B cell (primary cell): Measurements from ENCODE around the gene SEL1L2. TPM values are rescaled to one million over a fixed set of nuclear protein-coding genes. Genes with fewer than 3 reads are reported as not detected.

Experiments used
- ATAC-seq: fragments of 200-7000 bp; cut with Tn5 transposase; one replicate; pipeline ENCODE4 v1.10.0; 2021; ENCODE audit warnings: low read depth, mild to moderate bottlenecking, moderate number of reproducible peaks, moderate library complexity
- CTCF ChIA-PET: fragments of 350-600 bp; sonication (Branson Sonifier 250); formaldehyde crosslinking; loops from one replicate; lab custom pipeline; 2021; ENCODE audit warnings: antibody characterized with exemption, inconsistent platforms; lab: Charles Lee
- POLR2A ChIA-PET: fragments of 350-600 bp; sonication (Branson Sonifier 250); formaldehyde crosslinking; loops from one replicate; lab custom pipeline; 2021; ENCODE audit warnings: antibody characterized with exemption; lab: Charles Lee
- DNase-seq: peaks from one replicate; pipeline ENCODE4 v3.0.0; 2013
- H2AFZ ChIP-seq: 2 replicates; pipeline ENCODE4 v1.6.1; 2012; ENCODE audit warnings: mild to moderate bottlenecking, low read depth, low read length; ENCODE audit not compliant: insufficient read depth, poor library complexity, severe bottlenecking
- H3K27ac ChIP-seq, 2 donors: 1 replicate in 1 of 2; 2 replicates in 1 of 2; pipeline ENCODE4 v1.5.1; 2012 to 2013; ENCODE audit warnings: low read length in 2 of 2, mild to moderate bottlenecking in 2 of 2, moderate library complexity in 1 of 2
- H3K27me3 ChIP-seq, 4 experiments: fragments of 200-600 bp in 1 of 4; sonication (generic) in 1 of 4; replicated peaks in 1 of 4; 1 replicate in 2 of 4; 2 replicates in 2 of 4; pipeline versions ENCODE4 v1.6.1 to v1.7.0; 2013 to 2016; ENCODE audit warnings: low read length in 3 of 4, mild to moderate bottlenecking in 2 of 4, mixed read lengths in 1 of 4, moderate library complexity in 1 of 4; ENCODE audit not compliant: insufficient read depth in 4 of 4, control insufficient read depth in 3 of 4; ENCODE audit errors: control extremely low read depth in 1 of 4
- H3K36me3 ChIP-seq, 2 experiments: replicated peaks in 1 of 2; 1 replicate in 1 of 2; 2 replicates in 1 of 2; pipeline versions ENCODE4 v1.6.1 to v1.7.1; 2013; ENCODE audit warnings: low read length in 1 of 2; ENCODE audit not compliant: insufficient read depth in 2 of 2, control insufficient read depth in 1 of 2; ENCODE audit errors: control extremely low read depth in 1 of 2, extremely low read depth in 1 of 2
- H3K4me1 ChIP-seq, 2 donors: fragments of 200-600 bp in 1 of 2; sonication (generic) in 1 of 2; 1 replicate in 1 of 2; 2 replicates in 1 of 2; pipeline versions ENCODE4 v1.5.1 to v1.6.1; 2013 to 2017; ENCODE audit warnings: low read length in 2 of 2; ENCODE audit not compliant: control insufficient read depth in 2 of 2, insufficient read depth in 2 of 2
- H3K4me2 ChIP-seq: replicated peaks from 2 replicates; pipeline ENCODE3; 2012; ENCODE audit warnings: mild to moderate bottlenecking, low read depth, low read length; ENCODE audit not compliant: poor library complexity, severe bottlenecking
- H3K4me3 ChIP-seq, 5 experiments: fragments of 200-600 bp in 1 of 5; sonication (generic) in 1 of 5; 1 replicate in 3 of 5; 2 replicates in 2 of 5; pipeline versions ENCODE4 v1.5.1 to v1.7.0; 2011 to 2016; ENCODE audit warnings: low read length in 4 of 5, mild to moderate bottlenecking in 4 of 5, low read depth in 2 of 5, control low read depth in 1 of 5, moderate library complexity in 1 of 5; ENCODE audit not compliant: insufficient read depth in 1 of 5; ENCODE audit errors: control extremely low read depth in 1 of 5, extremely low read depth in 1 of 5
- H3K79me2 ChIP-seq: fragments of 200-600 bp; sonication (generic); one replicate; pipeline ENCODE4 v1.6.0; 2016; ENCODE audit warnings: low read length; ENCODE audit not compliant: control insufficient read depth, insufficient read depth
- H3K9ac ChIP-seq: fragments of 200-600 bp; sonication (generic); 2 replicates; pipeline ENCODE4 v1.6.1; 2017; ENCODE audit warnings: mild to moderate bottlenecking, low read length, moderate library complexity
- H3K9me3 ChIP-seq, 3 donors: one replicate each; pipeline versions ENCODE4 v1.6.1 to v1.7.1; 2013; ENCODE audit warnings: low read length in 2 of 3; ENCODE audit not compliant: control insufficient read depth in 2 of 3, insufficient read depth in 1 of 3; ENCODE audit errors: control extremely low read depth in 1 of 3
- H4K20me1 ChIP-seq: 2 replicates; pipeline ENCODE4 v1.6.0; 2012; ENCODE audit warnings: mild to moderate bottlenecking, low read length; ENCODE audit not compliant: insufficient read depth, control insufficient read depth, poor library complexity, severe bottlenecking
- H3K27ac Mint-ChIP-seq: one replicate; pipeline ENCODE4 v1.8.0; 2021; ENCODE audit warnings: mixed read lengths
- H3K27me3 Mint-ChIP-seq: one replicate; pipeline ENCODE4 v1.8.0; 2021; ENCODE audit warnings: mixed read lengths
- H3K4me1 Mint-ChIP-seq: one replicate; pipeline ENCODE4 v1.8.0; 2021; ENCODE audit warnings: mixed read lengths
- H3K4me3 Mint-ChIP-seq: one replicate; pipeline ENCODE4 v1.8.0; 2021; ENCODE audit warnings: mixed read lengths
- H3K9me3 Mint-ChIP-seq: one replicate; pipeline ENCODE4 v1.8.0; 2022; ENCODE audit warnings: mixed read lengths; ENCODE audit not compliant: insufficient read depth
- EZH2 ChIP-seq: IDR thresholded peaks from 2 replicates; pipeline ENCODE4 v1.6.1; 2012; ENCODE audit warnings: borderline replicate concordance, low read depth, mild to moderate bottlenecking, moderate library complexity, low read length; ENCODE audit not compliant: insufficient read depth, poor library complexity, severe bottlenecking
- WGBS: methylation state at CpG from one replicate; pipeline ENCODE4 v1.1.5; 2013; ENCODE audit warnings: missing lambda C conversion rate; ENCODE audit not compliant: insufficient coverage; 5-methylcytosine and 5-hydroxymethylcytosine counted together
- intact Hi-C: fragments of 100-400 bp; cut with micrococcal nuclease; formaldehyde crosslinking; loops from one replicate; pipeline ENCODE4 v1.10.0; 2022
- polyA plus RNA-seq: library from polyadenylated mRNA; depleted of rRNA; stranded (reverse); fragments of >200 nt; gene quantifications from 2 replicates; pipeline ENCODE4 v1.2.3, GENCODE V29; 2012
- total RNA-seq, 2 donors: library from RNA; stranded (reverse); fragments of 120-200 nt in 1 of 2; gene quantifications; 1 replicate in 1 of 2; 2 replicates in 1 of 2; pipeline versions ENCODE4 v1.2.3 to v1.2.4, GENCODE V29; 2013 to 2022
- TF ChIP-seq, protein P1 (sequence below): fragments of 200-600 bp; IDR thresholded peaks from one replicate; pipeline ENCODE4 v1.8.0; 2022; ENCODE audit warnings: antibody characterized with exemption, mild to moderate bottlenecking

The SEL1L2 gene
- total and polyA plus RNA-seq, 2 donors (not counting 1 experiment from before 2014, with no cell fraction given), result not detected

DNA sequence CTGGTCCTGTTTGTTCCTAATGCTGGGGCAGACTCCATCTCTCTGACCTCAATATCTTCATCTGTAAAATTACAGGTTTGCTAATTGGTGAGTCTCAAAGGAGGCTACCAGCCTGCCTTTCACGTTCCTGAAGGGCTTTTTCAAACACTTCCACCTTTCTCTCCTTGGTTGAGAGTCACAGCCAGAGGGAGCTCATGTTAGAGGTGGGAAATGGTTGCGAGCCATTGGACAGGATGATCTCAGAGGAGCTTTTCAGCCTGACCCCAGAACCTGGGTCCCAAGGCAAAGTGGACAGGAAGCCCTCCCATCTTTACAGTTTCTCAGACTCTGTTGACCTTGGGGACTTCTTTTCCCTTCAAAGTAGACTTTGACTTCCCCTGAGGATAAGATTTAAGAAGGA, 168.0 kb downstream of the SEL1L2 start:
- no peaks in the 10 kb centered on the region for H3K9me3 Mint-ChIP-seq
- no peaks in the 10 kb centered on the region for H3K4me1 Mint-ChIP-seq
- intact Hi-C loops, result no loop called here
- Histone ChIP-seq H3K36me3 (peaks cover 0 to 3% of the 10 kb centered on the region in 2 experiments), H3K27ac (no peak overlapping the region), H3K4me2 (no peak overlapping the region), H3K9me3 (no peaks in the 10 kb centered on the region), H2AFZ (no peak overlapping the region), H3K4me3 (no peak overlapping the region), H4K20me1 (no peaks in the 10 kb centered on the region), H3K79me2 (no peaks in the 10 kb centered on the region), H3K27me3 (peaks cover 0 to 4% (median 0%) of the 10 kb centered on the region in 4 experiments), H3K4me1 (no peaks in the 10 kb centered on the region), H3K9ac (no peak overlapping the region)
- H3K27ac Mint-ChIP-seq, result no peak overlapping the region
- ChIA-PET POLR2A (no interaction called here), CTCF (no interaction called here)
- no peak overlapping the region for H3K4me3 Mint-ChIP-seq
- no CpG with 5 or more reads among the region's 2 CpGs for WGBS
- no peak for ATAC-seq
- H3K27me3 Mint-ChIP-seq, result no peaks in the 10 kb centered on the region
- TF ChIP-seq, protein P1, sequence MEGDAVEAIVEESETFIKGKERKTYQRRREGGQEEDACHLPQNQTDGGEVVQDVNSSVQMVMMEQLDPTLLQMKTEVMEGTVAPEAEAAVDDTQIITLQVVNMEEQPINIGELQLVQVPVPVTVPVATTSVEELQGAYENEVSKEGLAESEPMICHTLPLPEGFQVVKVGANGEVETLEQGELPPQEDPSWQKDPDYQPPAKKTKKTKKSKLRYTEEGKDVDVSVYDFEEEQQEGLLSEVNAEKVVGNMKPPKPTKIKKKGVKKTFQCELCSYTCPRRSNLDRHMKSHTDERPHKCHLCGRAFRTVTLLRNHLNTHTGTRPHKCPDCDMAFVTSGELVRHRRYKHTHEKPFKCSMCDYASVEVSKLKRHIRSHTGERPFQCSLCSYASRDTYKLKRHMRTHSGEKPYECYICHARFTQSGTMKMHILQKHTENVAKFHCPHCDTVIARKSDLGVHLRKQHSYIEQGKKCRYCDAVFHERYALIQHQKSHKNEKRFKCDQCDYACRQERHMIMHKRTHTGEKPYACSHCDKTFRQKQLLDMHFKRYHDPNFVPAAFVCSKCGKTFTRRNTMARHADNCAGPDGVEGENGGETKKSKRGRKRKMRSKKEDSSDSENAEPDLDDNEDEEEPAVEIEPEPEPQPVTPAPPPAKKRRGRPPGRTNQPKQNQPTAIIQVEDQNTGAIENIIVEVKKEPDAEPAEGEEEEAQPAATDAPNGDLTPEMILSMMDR, result no peak
- TF ChIP-seq EZH2, result no peak
- no peak for DNase-seq

DNA sequence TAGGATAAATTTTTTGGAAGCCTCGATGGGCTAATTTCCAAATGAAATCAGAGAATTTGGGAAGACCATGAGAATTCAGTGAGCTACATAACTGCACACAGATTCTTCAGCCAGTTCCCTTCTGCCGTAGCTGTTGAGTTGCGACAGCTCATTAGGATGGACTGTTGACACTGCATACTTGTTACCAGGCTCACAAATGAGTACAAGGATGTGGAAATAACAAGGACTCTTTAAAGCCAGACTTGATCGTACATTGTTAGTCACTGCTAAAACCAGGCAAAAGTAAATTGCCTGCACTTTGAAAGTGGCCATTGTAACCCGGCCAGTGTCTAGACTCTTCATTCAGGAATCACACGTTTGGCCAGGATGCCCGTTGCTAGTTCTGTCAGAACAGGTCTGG, 168.5 kb downstream of the SEL1L2 start:
- Histone ChIP-seq H4K20me1 (no peaks in the 10 kb centered on the region), H3K9me3 (no peaks in the 10 kb centered on the region), H3K79me2 (no peaks in the 10 kb centered on the region), H3K27me3 (peaks cover 0 to 2% (median 0%) of the 10 kb centered on the region in 4 experiments), H3K4me1 (no peaks in the 10 kb centered on the region), H2AFZ (no peak overlapping the region), H3K4me3 (no peak overlapping the region), H3K9ac (no peak overlapping the region), H3K36me3 (peaks cover 2 to 5% of the 10 kb centered on the region in 2 experiments), H3K4me2 (no peak overlapping the region), H3K27ac (no peak overlapping the region)
- no peak overlapping the region for H3K27ac Mint-ChIP-seq
- TF ChIP-seq, protein P1, result no peak
- no peak for TF ChIP-seq EZH2
- WGBS, result 100% methylated on average over 6 of the region's 7 CpGs
- POLR2A ChIA-PET, result no interaction called here
- no peaks in the 10 kb centered on the region for H3K4me1 Mint-ChIP-seq
- H3K4me3 Mint-ChIP-seq, result no peak overlapping the region
- no peak for DNase-seq
- H3K27me3 Mint-ChIP-seq, result no peaks in the 10 kb centered on the region
- intact Hi-C loops, result no loop called here
- no peaks in the 10 kb centered on the region for H3K9me3 Mint-ChIP-seq
- no peak for ATAC-seq
- CTCF ChIA-PET, result no interaction called here
